K562 (cell line): Measurements from ENCODE around the gene ENKUR. TPM values are rescaled to one million over a fixed set of nuclear protein-coding genes. Genes with fewer than 3 reads are reported as not detected.

Source experiments
- ETV5 ChIP-seq: sonication (generic); formaldehyde crosslinking; IDR thresholded peaks from 2 replicates; pipeline ENCODE4 v1.4.0; 2020; ENCODE audit warnings: low read depth, mild to moderate bottlenecking, missing genetic modification reagents
- HES1 ChIP-seq: fragments of 450-650 bp; IDR thresholded peaks from 2 replicates; pipeline ENCODE4 v1.6.1; 2016; ENCODE audit warnings: low read depth, mild to moderate bottlenecking, moderate library complexity
- IFI16 ChIP-seq: fragments of 250-450 bp; sonication (Bioruptor Pico); IDR thresholded peaks from 2 replicates; pipeline ENCODE4 v2.1.2; 2022; ENCODE audit warnings: mild to moderate bottlenecking, inconsistent platforms
- KDM4B ChIP-seq, 2 experiments: fragments of 450-650 bp in 1 of 2; sonication (generic) in 1 of 2; IDR thresholded peaks; 2 replicates each; pipeline ENCODE4 v1.6.1; 2016 to 2017; ENCODE audit warnings: borderline replicate concordance in 2 of 2, antibody characterized with exemption in 1 of 2, low read depth in 1 of 2, mild to moderate bottlenecking in 1 of 2
- NFE2L1 ChIP-seq: fragments of 450-650 bp; IDR thresholded peaks from 2 replicates; pipeline ENCODE4 v1.6.1; 2016; ENCODE audit warnings: missing genetic modification characterization, low read depth, mild to moderate bottlenecking, missing compliant biosample characterization, moderate library complexity, borderline replicate concordance
- NR2F6 ChIP-seq: fragments of 450-650 bp; formaldehyde crosslinking; IDR thresholded peaks from 2 replicates; pipeline ENCODE4 v1.4.0; 2020; ENCODE audit warnings: mild to moderate bottlenecking
- PRDM10 ChIP-seq: fragments of 450-650 bp; IDR thresholded peaks from 2 replicates; pipeline ENCODE4 v1.6.1; 2018; ENCODE audit not compliant: partially characterized antibody
- SIN3B ChIP-seq: fragments of 450-650 bp; IDR thresholded peaks from 2 replicates; pipeline ENCODE4 v1.6.1; 2017; ENCODE audit warnings: low read depth, mild to moderate bottlenecking, moderate library complexity
- ZBTB1 ChIP-seq: sonication (generic); formaldehyde crosslinking; IDR thresholded peaks from 2 replicates; pipeline ENCODE4 v1.8.1; 2023; ENCODE audit warnings: missing genetic modification reagents, low read depth, mild to moderate bottlenecking, borderline replicate concordance
- ZBTB5 ChIP-seq: fragments of 450-650 bp; IDR thresholded peaks from 2 replicates; pipeline ENCODE4 v1.6.1; 2017; ENCODE audit warnings: antibody characterized with exemption
- ZBTB8A ChIP-seq: fragments of 450-650 bp; IDR thresholded peaks from 2 replicates; pipeline ENCODE4 v1.6.1; 2018; ENCODE audit warnings: mild to moderate bottlenecking, moderate library complexity; ENCODE audit not compliant: partially characterized antibody
- ZNF24 ChIP-seq: fragments of 450-650 bp; IDR thresholded peaks from 2 replicates; pipeline ENCODE4 v1.6.1; 2016
- ZNF696 ChIP-seq: fragments of 250-450 bp; sonication (Bioruptor Pico); conservative IDR thresholded peaks from 2 replicates; pipeline ENCODE4 v1.4.0; 2020; ENCODE audit warnings: mild to moderate bottlenecking, moderate library complexity
- polyA plus RNA-seq, 8 experiments: library from polyadenylated mRNA; depleted of rRNA in 4 of 8; stranded (reverse) in 5 of 8; unstranded in 3 of 8; fragments of >200 nt; fragmentation: Nextera tagmentation in 2 of 8; fragmentation: Illumina TruSeq in 1 of 8; extraction: Ambion mirVana in 2 of 8; extraction: Trizol in 1 of 8; gene quantifications; 2 replicates each; pipeline versions ENCODE4 v1.2.1 to v1.2.3, GENCODE V29; 2011 to 2014; ENCODE audit warnings: inconsistent platforms in 1 of 8, missing spikeins in 1 of 8
- total RNA-seq, 7 experiments: library from RNA; depleted of rRNA in 6 of 7; stranded (reverse); fragments of >200 nt in 6 of 7; fragmentation: Illumina TruSeq in 2 of 7; extraction: Trizol in 2 of 7; gene quantifications; 2 replicates each; pipeline versions ENCODE4 v1.2.1 to v1.2.3, GENCODE V29; 2011 to 2021; ENCODE audit warnings: low replicate concordance in 1 of 7
- TF ChIP-seq, protein P1 (sequence below), 3 experiments: IDR thresholded peaks in 2 of 3; conservative IDR thresholded peaks in 1 of 3; 2 replicates each; pipeline ENCODE4 v1.5.1; 2011 to 2012; ENCODE audit warnings: low read length in 3 of 3, mild to moderate bottlenecking in 3 of 3, control low read depth in 2 of 3, improper control_type of control experiment in 1 of 3, inconsistent platforms in 1 of 3, low read depth in 1 of 3, mixed read lengths in 1 of 3, moderate library complexity in 1 of 3; ENCODE audit not compliant: insufficient read depth in 2 of 3

ENKUR gene
- total and polyA plus RNA-seq, 9 of the 15 experiments (the other 6 are each of a cell fraction or from before 2014, with no cell fraction given): 0.06 to 0.46 (median 0.20) TPM

DNA sequence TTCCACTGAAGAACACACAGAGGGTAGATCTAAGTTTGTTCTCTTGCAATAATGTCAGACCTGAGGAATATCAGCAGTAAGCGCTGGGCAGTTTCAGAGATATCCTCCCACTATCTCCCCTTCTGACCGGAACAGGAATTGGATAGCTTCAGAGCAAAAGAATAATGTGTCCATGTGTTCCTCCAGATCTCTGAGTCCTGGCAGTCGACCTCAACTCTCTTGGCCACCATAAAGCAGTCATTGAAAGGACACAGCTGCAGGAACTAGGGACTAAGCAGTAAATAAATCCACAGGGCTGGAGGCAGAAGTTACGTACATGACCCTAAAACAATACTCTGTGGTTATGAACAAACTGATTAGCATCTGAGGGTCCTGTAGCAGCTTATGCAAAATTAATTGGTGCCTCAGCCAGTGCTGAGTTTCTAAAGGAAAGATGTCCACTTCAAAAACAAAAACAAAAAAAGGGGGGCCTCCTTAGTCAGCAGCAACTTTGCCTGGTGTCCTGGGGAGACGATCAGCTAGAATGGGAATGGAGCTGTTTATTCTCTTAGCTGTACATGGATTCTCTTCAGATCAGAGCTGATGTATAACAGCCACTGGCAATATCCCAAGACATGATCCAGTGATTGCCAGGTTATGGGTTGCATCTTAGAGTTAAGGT, 57.1 kb downstream of the ENKUR start (continued):
- no peak for TF ChIP-seq ZNF696 (CRISPR knock-in tag)
- TF ChIP-seq ZNF24: no peak; the same call in 1 of the 2 replicates
- TF ChIP-seq PRDM10: no peak
- peak; percentile 36; the same call in 1 of the 2 replicates for TF ChIP-seq ETV5
- no peak for TF ChIP-seq NR2F6
- TF ChIP-seq ZBTB8A: no peak
- no peak for TF ChIP-seq HES1
- TF ChIP-seq KDM4B (IDR thresholded peaks at IDR 0.05; ENCODE audit: borderline replicate concordance in 2 of 2, low read depth in 1 of 2): no peak
- TF ChIP-seq ZBTB5: no peak
- TF ChIP-seq, protein P1, sequence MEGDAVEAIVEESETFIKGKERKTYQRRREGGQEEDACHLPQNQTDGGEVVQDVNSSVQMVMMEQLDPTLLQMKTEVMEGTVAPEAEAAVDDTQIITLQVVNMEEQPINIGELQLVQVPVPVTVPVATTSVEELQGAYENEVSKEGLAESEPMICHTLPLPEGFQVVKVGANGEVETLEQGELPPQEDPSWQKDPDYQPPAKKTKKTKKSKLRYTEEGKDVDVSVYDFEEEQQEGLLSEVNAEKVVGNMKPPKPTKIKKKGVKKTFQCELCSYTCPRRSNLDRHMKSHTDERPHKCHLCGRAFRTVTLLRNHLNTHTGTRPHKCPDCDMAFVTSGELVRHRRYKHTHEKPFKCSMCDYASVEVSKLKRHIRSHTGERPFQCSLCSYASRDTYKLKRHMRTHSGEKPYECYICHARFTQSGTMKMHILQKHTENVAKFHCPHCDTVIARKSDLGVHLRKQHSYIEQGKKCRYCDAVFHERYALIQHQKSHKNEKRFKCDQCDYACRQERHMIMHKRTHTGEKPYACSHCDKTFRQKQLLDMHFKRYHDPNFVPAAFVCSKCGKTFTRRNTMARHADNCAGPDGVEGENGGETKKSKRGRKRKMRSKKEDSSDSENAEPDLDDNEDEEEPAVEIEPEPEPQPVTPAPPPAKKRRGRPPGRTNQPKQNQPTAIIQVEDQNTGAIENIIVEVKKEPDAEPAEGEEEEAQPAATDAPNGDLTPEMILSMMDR (IDR thresholded peaks at IDR 0.05 in 2 of 3, conservative IDR thresholded peaks at IDR 0.05 in 1 of 3; ENCODE audit: insufficient read depth in 2 of 3, low read depth in 1 of 3, low read length in 3 of 3): peak in 1 of 3 experiments; percentile 17; a peak in 1 of 6 replicates
- no peak for TF ChIP-seq SIN3B
- TF ChIP-seq ZBTB1 (CRISPR knock-in tag): no peak
- TF ChIP-seq NFE2L1 (tag): no peak
- no peak for TF ChIP-seq IFI16
